ENCODE data around the gene ADAP1.

- TF ChIP-seq CTCF (IDR thresholded peaks at IDR 0.05; ENCODE audit: insufficient read depth, low read length), result no peak
- TF ChIP-seq POLR2AphosphoS5 (IDR thresholded peaks at IDR 0.05; ENCODE audit: low read depth), result no peak
These were observed 54.0 kb downstream of the ADAP1 start for GRCh38 chr7:900331-901040.
